ENCODE results near the gene DNASE1L2.
"Not testable (repeated sequence)": the region's sequence is repeated elsewhere in the genome, so short reads cannot be mapped to it uniquely, and the experiment has no call there.

The DNASE1L2 gene

GRCh38 chr16:2236337-2237101 lies at the start of gene DNASE1L2:
Gene DNASE1L2, plus strand, starts transcription at chr16:2236444. Its CDS starts 373 bp downstream, at chr16:2236817.
- DNase-seq = no peak

DNA sequence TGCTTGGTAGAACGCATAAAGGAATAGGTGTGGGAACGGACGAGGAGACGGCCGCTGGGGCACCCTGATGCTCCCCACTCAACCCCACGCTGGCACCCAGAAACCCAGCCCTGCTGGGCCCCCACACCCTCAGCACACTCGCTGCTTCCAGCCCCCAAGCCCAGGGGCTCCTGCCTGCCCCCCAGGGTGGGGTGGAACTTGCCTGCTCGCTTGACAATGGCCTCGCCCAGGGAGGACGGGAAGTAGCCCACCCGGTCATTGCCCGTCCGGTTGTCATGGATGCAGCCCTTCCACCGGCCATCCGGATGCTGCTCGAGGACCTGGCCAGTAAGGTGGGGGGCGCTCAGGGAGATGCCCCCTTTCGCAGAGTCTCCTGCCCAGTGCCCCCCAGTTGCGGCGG lies 49.7 kb upstream of the DNASE1L2 start:
- DNase-seq = no peak

GRCh38 chr16:2187212-2187611 lies 49.0 kb upstream of the DNASE1L2 start:
- DNase-seq = no peak

- DNase-seq = no peak
Measured at GRCh38 chr16:2188395-2188794, 47.8 kb upstream of the DNASE1L2 start.

DNA sequence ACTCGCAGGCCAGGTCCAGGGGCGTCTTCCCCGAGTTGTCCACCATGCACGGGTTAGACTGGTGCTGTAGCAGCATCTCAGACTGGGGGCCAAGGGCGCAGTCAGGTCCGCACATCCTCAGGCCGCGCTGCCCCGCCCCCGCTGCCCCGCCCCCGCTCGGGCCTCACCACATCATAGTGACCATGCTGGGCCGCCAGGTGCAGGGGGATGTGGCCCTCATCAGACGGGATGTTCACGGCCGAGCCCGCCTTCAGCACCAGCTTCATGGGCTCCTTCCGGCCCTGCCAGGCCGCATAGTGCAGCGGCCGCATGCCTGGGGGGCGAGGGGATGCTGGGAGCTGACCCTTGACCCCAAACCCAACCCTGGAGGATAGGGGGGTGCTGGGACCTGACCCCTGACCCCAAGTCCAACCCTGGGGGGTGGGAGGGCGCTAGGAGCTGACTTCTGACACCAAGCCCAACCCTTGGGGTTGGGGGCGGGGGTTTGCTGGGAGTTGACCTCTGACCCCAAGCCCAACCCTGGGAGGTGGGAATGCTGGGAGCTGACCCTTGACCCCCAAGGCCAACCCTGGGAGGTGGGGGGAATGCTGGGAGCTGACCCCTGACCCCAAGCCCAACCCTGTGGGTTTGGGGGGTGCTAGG lies 46.9 kb upstream of the DNASE1L2 start:
- DNase-seq = no peak

DNA sequence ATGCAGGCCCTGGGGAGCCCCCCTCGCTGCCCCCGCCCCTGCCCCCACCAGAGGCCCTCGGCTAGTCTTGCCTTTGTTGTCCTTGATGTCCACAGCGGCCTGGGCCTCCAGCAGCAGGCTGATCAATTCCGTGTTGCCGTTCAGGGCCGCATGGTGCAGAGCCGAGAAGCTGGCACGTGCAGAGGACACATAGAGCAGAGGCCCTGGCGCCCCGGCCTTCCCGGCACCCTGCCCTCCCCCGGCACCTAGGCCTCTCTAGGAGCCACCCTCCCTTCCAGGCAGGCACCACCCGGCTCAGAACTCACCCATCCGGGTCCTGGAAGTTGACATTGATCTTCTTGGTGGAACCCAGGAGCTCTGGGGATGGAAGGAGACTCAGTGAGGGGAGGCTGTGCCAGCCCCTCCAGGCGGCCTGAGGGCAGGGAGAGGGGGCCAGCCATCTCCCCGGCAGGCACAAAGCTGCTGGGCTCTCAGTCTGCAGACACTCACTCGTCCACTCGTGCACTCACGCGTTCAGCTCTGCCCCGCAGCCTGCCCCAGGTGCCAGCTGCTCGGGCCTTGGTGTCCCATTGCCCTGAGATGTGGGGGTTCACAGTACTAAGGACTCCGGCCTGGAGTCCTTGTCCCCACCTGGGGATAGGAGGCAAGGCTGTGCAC lies 46.1 kb upstream of the DNASE1L2 start:
- no peak for DNase-seq

GRCh38 chr16:2190659-2191445 lies 45.4 kb upstream of the DNASE1L2 start:
- no peak for DNase-seq

DNA sequence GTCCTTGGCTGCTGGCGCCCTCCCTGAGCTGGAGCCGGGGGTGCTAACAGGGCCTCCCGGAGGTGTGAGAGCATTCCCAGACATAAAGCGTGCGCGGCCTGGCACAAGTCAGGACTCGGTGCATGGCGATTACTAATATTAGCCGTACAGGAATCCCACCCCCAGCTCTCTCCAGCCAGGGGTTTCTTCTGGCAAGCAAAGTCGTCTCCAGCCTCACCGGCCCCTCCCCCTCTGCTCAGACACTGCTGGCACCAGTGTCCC lies 44.9 kb upstream of the DNASE1L2 start:
- DNase-seq = no peak

DNA sequence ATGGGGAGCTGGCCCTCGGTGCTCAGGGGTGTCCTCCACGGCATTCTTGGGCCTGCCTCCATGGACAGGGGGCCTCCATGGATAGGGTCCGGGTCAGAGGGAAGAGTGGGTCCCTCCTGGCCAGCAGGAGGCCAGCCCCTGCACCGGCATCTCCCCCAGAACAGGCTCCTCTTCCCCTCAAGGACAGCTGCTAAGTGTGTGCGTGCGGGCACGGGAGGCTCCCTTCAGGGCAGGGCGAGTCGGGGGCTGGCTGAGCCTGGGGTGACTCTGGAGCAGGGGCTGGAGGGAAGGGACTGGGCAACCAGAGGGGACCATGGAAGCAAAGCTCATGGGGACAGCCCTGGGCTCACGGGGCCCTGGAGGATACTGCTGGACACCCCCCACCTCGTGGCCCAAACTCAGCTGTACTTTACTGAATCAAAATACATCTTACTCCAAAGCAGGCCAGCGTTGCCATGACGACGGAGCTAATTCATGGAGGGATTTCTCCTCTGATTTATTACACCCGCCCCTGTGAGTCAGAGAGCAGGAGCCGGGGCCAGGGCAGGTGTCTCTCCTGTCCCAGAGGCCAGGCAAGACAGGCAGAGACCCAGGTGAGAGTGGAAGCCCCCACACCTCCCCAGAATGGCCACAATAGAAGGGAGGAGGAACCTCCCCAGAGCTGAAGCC lies 41.9 kb upstream of the DNASE1L2 start:
- no peak for DNase-seq

- DNase-seq = peak; percentile 26
Measured at GRCh38 chr16:2194852-2195321, 41.4 kb upstream of the DNASE1L2 start.

DNA sequence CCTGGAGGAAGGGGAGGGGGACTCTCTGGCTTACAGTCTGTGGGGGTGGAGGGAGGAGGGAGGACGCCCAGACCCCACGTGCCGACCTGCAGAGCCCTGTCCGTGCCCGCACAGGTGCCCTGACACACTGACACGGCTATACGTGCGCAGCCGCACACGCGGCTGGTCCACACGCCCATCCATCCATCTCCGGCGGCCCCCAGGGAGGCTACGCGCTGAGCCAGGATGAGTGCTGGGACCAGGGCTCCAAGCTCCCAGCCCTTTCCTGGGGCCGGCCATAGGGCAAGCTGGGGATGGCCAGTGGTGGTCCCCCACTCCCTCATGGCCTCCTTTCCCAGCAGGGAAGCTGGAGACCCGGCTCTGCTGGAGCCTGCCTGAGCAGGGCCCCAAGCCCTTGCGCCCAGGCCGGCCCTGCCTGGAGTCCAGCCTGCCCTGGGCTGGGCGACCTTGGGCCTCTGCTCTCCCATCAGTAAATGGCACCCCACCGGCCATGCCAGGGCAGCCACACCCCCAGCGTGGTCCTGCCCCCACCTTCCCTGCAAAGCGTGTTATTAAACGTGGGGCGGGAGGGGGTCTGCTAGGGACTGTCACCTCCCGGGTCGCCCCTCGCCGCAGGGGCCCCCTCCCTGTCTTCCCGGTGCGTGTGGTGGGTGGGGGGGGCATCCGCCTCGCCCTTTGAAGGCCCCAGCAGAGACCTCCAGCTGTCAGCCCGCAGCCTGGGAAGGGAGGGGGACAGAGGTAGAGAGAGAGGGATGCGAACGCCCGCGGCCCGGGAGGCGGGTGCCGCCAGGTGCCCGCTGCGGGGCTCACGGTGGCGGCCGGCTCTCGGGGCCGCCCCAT lies 40.7 kb upstream of the DNASE1L2 start:
- DNase-seq = no peak

- DNase-seq = no peak
Measured at GRCh38 chr16:2196162-2196980, 39.9 kb upstream of the DNASE1L2 start, which contains the start of gene CASKIN1. Gene CASKIN1, minus strand, starts transcription at chr16:2196605. Its CDS starts 173 bp downstream, at chr16:2196432.

- DNase-seq = no peak
Measured at GRCh38 chr16:2196981-2197511, 39.2 kb upstream of the DNASE1L2 start.

DNA sequence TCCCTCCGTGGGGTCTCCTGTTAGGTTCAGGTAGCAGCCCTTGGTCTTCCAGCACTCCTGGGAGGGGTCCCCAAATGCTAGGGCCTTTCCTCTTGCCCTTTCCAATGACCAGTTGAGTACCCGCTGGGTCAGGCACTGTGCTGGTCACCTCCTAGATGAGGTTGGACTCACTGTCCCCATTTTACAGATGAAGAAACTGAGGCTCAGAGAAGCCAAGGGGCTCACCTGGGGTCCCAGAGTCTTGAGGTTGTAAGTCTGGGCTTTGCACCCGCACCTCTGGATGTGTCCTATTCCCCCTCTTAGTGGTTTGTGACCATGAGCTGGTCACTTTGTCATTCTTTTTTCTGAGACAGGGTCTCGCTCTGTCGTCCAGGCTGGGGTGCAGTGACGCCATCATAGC lies 38.5 kb upstream of the DNASE1L2 start:
- no peak for DNase-seq

DNA sequence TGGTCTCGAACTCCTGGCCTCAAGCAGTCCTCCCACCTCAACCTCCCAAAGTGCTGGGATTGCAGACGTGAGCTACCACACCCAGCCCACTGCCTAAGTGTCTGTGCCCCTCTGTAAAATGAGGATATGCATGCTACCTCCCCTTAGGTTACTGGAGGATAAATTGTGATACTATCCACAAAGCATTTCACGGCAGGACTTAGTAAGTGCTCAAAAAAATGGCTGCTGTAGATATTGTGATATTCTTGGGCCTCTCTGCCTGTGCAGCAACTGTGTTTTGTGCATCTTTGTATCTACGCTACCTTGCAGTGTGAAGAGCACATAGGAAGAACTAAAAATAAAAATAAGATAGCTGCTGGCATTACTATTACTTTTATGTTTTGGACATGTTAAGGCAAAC lies 38.0 kb upstream of the DNASE1L2 start:
- DNase-seq = no peak

DNA sequence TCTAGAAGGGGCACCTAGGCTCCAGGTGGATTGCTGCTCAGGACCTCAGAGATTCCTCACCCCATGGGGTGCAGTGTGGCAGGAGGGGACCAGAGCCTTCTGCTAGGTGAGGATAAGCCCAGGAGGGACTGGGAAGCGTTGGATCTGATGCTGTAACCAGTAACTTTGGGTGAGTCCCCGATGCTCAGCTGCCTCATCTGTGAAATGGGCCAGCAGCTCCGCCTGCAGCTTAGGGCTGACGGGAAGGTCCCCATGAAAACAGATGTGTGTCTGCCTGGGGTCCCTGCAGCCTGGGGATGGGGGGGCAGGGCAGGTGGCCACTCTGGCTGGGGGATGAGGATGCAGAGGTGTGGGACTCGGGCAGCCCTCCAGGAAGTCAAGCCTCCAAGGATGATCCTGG lies 37.1 kb upstream of the DNASE1L2 start:
- no peak for DNase-seq

DNA sequence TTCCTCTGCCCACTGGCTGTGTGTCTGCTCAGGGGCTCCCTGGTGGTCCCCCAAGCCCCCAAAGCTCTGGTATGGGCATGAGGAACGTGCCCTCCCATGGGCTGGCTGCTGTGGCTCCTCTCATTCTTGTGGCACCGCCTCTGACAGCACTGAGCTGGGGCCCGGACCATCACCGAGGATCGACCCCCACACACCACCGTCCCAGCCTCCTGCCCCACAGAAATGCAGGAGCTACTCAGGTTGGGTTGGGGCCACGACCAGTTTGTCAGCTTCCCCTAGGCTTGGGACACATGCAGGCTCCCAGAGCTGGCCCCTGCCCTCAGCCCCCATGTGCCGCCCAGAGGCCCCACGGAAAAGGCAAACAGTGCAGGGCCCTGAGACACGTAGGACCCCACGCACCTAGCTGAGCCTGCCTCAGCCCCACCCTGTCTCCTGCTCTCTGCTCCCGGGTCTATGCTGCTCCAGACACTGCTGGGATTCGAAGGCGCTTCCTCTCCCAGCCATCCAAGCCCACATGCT lies 36.6 kb upstream of the DNASE1L2 start:
- DNase-seq = no peak

DNA sequence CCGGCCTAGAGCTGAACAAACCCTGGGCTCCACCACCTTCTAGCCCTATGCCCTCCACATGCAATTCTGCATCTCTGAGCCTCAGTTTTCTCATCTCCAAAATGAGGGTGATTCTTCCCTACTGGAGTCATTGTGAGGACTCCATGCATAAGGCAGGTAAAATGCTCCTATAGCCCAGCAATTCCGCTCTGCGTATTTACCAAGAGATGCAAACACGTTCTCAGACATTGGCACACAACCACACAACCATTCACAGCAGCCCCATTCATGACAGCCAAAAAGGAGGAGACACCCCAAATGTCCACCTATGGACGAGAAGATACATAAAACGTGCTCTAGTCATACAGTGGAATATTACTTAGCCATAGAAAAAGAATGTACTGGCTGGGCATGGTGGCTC lies 35.9 kb upstream of the DNASE1L2 start:
- DNase-seq = no peak

- DNase-seq = not testable (repeated sequence)
Measured at GRCh38 chr16:2203119-2203688, 33.0 kb upstream of the DNASE1L2 start.
